Neural progenitor cell (in vitro differentiated cells): ENCODE measurements around the gene MATN4. TPM values are rescaled to one million over a fixed set of nuclear protein-coding genes. Genes with fewer than 3 reads are reported as not detected.
"Not testable (repeated sequence)": the region's sequence is repeated elsewhere in the genome, so short reads cannot be mapped to it uniquely, and the experiment has no call there.

Experiments
- DNase-seq: peaks from one replicate; pipeline ENCODE4 v3.0.0-alpha.2; 2016; ENCODE audit warnings: low spot score
- H2AFZ ChIP-seq: fragments of 200-600 bp; sonication (generic); replicated peaks from 2 replicates; pipeline ENCODE4 v1.6.1; 2016; ENCODE audit warnings: antibody characterized with exemption
- H3F3A ChIP-seq: fragments of 200-600 bp; sonication (generic); 2 replicates; pipeline ENCODE4 v1.6.1; 2016; ENCODE audit warnings: antibody characterized with exemption, low read depth
- H3K27ac ChIP-seq: fragments of 200-600 bp; sonication (generic); 2 replicates; pipeline ENCODE4 v1.5.1; 2016; ENCODE audit warnings: mild to moderate bottlenecking
- H3K27me3 ChIP-seq: fragments of 200-600 bp; sonication (generic); 2 replicates; pipeline ENCODE4 v1.6.1; 2016; ENCODE audit warnings: mild to moderate bottlenecking, moderate library complexity
- H3K36me3 ChIP-seq: fragments of 200-600 bp; sonication (generic); 2 replicates; pipeline ENCODE4 v1.5.1; 2016
- H3K4me1 ChIP-seq: fragments of 200-600 bp; sonication (generic); 2 replicates; pipeline ENCODE4 v1.6.1; 2016; ENCODE audit warnings: mixed run types
- H3K4me2 ChIP-seq: fragments of 200-600 bp; sonication (generic); 2 replicates; pipeline ENCODE4 v1.6.1; 2016
- H3K4me3 ChIP-seq: fragments of 200-600 bp; sonication (generic); 2 replicates; pipeline ENCODE4 v1.5.1; 2016
- H3K79me2 ChIP-seq: fragments of 200-600 bp; sonication (generic); 2 replicates; pipeline ENCODE4 v1.6.1; 2016; ENCODE audit warnings: low read depth
- H3K9ac ChIP-seq: fragments of 200-600 bp; sonication (generic); 2 replicates; pipeline ENCODE4 v1.6.1; 2016
- H3K9me3 ChIP-seq: fragments of 200-600 bp; sonication (generic); 2 replicates; pipeline ENCODE4 v1.5.1; 2016; ENCODE audit warnings: low read depth
- H4K20me1 ChIP-seq: fragments of 200-600 bp; sonication (generic); 2 replicates; pipeline ENCODE4 v1.6.1; 2016; ENCODE audit warnings: low read depth
- H3K27ac Mint-ChIP-seq: 3 replicates; pipeline ENCODE4 v1.8.0; 2021; ENCODE audit warnings: mixed read lengths
- H3K27me3 Mint-ChIP-seq: 2 replicates; pipeline ENCODE4 v1.8.0; 2022; ENCODE audit warnings: low read depth, mild to moderate bottlenecking, inconsistent platforms, moderate library complexity, mixed read lengths; ENCODE audit not compliant: insufficient read depth
- H3K36me3 Mint-ChIP-seq: 3 replicates; pipeline ENCODE4 v1.8.0; 2021; ENCODE audit warnings: mixed read lengths
- H3K4me1 Mint-ChIP-seq: 3 replicates; pipeline ENCODE4 v1.8.0; 2021; ENCODE audit warnings: mixed read lengths
- H3K4me3 Mint-ChIP-seq: 3 replicates; pipeline ENCODE4 v1.8.0; 2021; ENCODE audit warnings: mild to moderate bottlenecking, moderate library complexity, mixed read lengths
- H3K9me3 Mint-ChIP-seq: 3 replicates; pipeline ENCODE4 v1.8.0; 2020; ENCODE audit warnings: mixed read lengths
- EZH2 ChIP-seq: fragments of 200-600 bp; sonication (generic); IDR thresholded peaks from 2 replicates; pipeline ENCODE4 v1.6.1; 2017; ENCODE audit warnings: antibody characterized with exemption, mild to moderate bottlenecking, moderate library complexity
- EZH2phosphoT487 ChIP-seq: fragments of 200-600 bp; sonication (generic); IDR thresholded peaks from 2 replicates; pipeline ENCODE4 v1.6.1; 2017; ENCODE audit warnings: antibody characterized with exemption
- total RNA-seq: library from RNA; depleted of rRNA; stranded (reverse); fragments of >200 nt; gene quantifications from 2 replicates; pipeline ENCODE4 v1.2.3, GENCODE V29; 2015; ENCODE audit warnings: low replicate concordance
- TF ChIP-seq, protein P1 (sequence below): fragments of 200-600 bp; sonication (generic); IDR thresholded peaks from 2 replicates; pipeline ENCODE4 v1.5.1; 2017; ENCODE audit warnings: antibody characterized with exemption, mild to moderate bottlenecking

Gene MATN4
- total RNA-seq, 1 donor from 2014 or later = not detected

DNA sequence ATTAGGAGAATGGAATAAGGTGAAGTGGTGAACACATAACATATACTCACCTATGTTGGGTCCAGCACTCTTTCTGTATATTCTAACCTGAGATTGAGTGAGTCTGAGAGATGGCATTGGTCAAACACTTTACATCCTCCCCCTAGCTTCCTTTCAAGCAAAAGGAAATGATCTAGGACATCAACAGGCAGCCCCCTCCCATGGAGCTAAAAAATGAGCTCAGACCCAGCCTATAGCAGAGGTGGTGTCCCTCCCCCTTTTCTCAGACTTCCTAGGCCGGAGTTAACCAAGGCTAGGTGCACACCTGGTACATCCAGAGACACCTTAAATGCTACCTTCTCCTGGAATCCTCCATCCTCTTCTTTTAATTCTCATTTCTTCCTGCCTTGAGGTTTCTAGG, 45.6 kb upstream of the MATN4 start:
- Mint-ChIP-seq H3K4me1 (peaks cover 6% of the 10 kb centered on the region), H3K36me3 (no peaks in the 10 kb centered on the region), H3K27ac (no peak overlapping the region), H3K4me3 (no peak overlapping the region), H3K9me3 (no peaks in the 10 kb centered on the region), H3K27me3 (peaks cover 6% of the 10 kb centered on the region)
- TF ChIP-seq EZH2 (no peak), EZH2phosphoT487 (no peak)
- TF ChIP-seq, protein P1, sequence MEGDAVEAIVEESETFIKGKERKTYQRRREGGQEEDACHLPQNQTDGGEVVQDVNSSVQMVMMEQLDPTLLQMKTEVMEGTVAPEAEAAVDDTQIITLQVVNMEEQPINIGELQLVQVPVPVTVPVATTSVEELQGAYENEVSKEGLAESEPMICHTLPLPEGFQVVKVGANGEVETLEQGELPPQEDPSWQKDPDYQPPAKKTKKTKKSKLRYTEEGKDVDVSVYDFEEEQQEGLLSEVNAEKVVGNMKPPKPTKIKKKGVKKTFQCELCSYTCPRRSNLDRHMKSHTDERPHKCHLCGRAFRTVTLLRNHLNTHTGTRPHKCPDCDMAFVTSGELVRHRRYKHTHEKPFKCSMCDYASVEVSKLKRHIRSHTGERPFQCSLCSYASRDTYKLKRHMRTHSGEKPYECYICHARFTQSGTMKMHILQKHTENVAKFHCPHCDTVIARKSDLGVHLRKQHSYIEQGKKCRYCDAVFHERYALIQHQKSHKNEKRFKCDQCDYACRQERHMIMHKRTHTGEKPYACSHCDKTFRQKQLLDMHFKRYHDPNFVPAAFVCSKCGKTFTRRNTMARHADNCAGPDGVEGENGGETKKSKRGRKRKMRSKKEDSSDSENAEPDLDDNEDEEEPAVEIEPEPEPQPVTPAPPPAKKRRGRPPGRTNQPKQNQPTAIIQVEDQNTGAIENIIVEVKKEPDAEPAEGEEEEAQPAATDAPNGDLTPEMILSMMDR = no peak
- Histone ChIP-seq H3K36me3 (no peaks in the 10 kb centered on the region), H3K4me3 (no peak overlapping the region), H3K4me1 (peaks cover 11% of the 10 kb centered on the region), H3K27me3 (no peaks in the 10 kb centered on the region), H2AFZ (no peak overlapping the region), H3K9me3 (no peaks in the 10 kb centered on the region), H3F3A (peaks cover 3% of the 10 kb centered on the region), H3K27ac (no peak overlapping the region), H3K4me2 (no peak overlapping the region), H4K20me1 (no peaks in the 10 kb centered on the region), H3K9ac (no peak overlapping the region), H3K79me2 (no peaks in the 10 kb centered on the region)
- no peak for DNase-seq

DNA sequence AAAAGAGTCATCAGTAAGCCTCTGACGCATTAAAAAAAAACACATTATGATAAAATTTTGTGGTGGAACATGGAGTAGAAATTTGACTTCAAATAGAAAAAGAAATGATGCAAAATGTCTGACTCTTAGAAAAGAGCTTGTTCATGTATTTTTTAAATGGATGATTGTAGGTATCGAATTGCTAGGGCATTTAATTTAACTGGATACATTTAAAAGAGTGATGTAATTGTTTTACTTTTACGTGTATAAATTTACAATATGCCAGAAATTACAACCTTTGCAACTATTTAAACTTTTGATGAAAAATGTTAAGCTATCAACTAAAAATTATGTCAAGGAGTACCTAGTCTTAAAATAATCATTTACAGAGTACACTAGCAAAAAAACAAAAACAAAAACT, 44.6 kb upstream of the MATN4 start:
- no peak overlapping the region for H3K4me3 Mint-ChIP-seq
- H3K36me3 ChIP-seq = no peaks in the 10 kb centered on the region

DNA sequence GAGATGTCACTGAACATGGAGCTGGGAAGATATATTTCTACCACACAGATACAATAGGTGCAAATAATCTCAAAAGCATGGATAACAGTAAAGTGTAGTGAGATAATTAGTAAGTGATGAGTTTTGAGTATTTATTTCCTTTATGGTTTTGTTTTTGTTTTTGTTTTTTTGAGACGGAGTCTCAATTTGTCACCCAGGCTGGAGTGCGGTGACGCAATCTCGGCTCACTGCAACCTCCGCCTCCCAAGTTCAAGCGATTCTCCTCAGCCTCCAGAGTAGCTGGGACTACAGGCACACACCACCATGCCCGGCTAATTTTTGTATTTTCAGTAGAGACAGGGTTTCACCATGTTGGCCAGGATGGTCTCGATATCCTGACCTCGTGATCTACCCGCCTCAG, 42.7 kb upstream of the MATN4 start:
- not testable (repeated sequence) for H3K36me3 Mint-ChIP-seq, H3K9ac ChIP-seq, H3K9me3 ChIP-seq, H3K27me3 ChIP-seq, H3K36me3 ChIP-seq, H3F3A ChIP-seq, H4K20me1 ChIP-seq, H3K4me2 ChIP-seq, H3K4me3 ChIP-seq, DNase-seq, H3K27me3 Mint-ChIP-seq, H3K9me3 Mint-ChIP-seq, H2AFZ ChIP-seq, H3K27ac ChIP-seq, H3K27ac Mint-ChIP-seq, H3K4me3 Mint-ChIP-seq
- peaks cover 27% of the 10 kb centered on the region for H3K4me1 Mint-ChIP-seq
- peaks cover 20% of the 10 kb centered on the region for H3K4me1 ChIP-seq
- peaks cover 19% of the 10 kb centered on the region for H3K79me2 ChIP-seq

More for the DNA sequence above, 44.6 kb upstream of the MATN4 start:
- Mint-ChIP-seq H3K9me3 (no peaks in the 10 kb centered on the region), H3K27ac (no peak overlapping the region), H3K4me1 (peaks cover 9% of the 10 kb centered on the region), H3K27me3 (peaks cover 5% of the 10 kb centered on the region), H3K36me3 (no peaks in the 10 kb centered on the region)
- Histone ChIP-seq H3K4me2 (no peak overlapping the region), H4K20me1 (no peaks in the 10 kb centered on the region), H3F3A (peaks cover 6% of the 10 kb centered on the region), H3K27ac (no peak overlapping the region), H3K9me3 (no peaks in the 10 kb centered on the region), H2AFZ (no peak overlapping the region), H3K27me3 (no peaks in the 10 kb centered on the region), H3K4me1 (peaks cover 5% of the 10 kb centered on the region), H3K79me2 (peaks cover under 1% of the 10 kb centered on the region), H3K4me3 (no peak overlapping the region), H3K9ac (no peak overlapping the region)
- TF ChIP-seq EZH2phosphoT487 = no peak
- TF ChIP-seq, protein P1 = no peak
- TF ChIP-seq EZH2 = no peak
- DNase-seq = no peak

DNA sequence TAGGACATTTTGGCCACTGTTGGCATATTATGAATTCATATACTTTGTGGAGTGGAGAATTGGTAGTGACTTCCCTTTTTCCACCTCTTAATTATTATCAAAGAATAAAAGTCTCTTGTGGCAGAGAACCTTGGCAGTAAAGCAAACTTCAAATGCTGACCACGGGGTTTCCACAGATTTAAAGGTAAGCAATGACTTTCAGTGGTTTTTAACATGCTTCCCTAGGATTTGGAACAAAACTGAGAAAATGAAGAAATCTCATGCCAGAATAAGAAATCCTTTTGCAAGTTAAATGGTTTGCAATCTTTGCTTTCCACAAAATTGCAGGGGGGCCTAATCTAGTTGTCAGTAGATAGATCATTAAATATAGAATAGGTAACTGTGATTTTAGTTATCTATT, 42.1 kb upstream of the MATN4 start:
- Histone ChIP-seq H3K4me2 (no peak overlapping the region), H3F3A (peaks cover 6% of the 10 kb centered on the region), H3K9me3 (no peaks in the 10 kb centered on the region), H3K4me3 (no peak overlapping the region), H3K27ac (no peak overlapping the region), H3K79me2 (peaks cover 24% of the 10 kb centered on the region), H3K27me3 (no peaks in the 10 kb centered on the region), H3K9ac (no peak overlapping the region), H3K4me1 (peaks cover 24% of the 10 kb centered on the region), H3K36me3 (no peaks in the 10 kb centered on the region), H4K20me1 (no peaks in the 10 kb centered on the region), H2AFZ (no peak overlapping the region)
- peaks cover 33% of the 10 kb centered on the region for H3K4me1 Mint-ChIP-seq
- DNase-seq = no peak
- peaks cover 2% of the 10 kb centered on the region for H3K27me3 Mint-ChIP-seq
- TF ChIP-seq, protein P1 = no peak
- TF ChIP-seq EZH2 (no peak), EZH2phosphoT487 (no peak)
- no peak overlapping the region for H3K4me3 Mint-ChIP-seq
- no peaks in the 10 kb centered on the region for H3K36me3 Mint-ChIP-seq
- no peaks in the 10 kb centered on the region for H3K9me3 Mint-ChIP-seq
- H3K27ac Mint-ChIP-seq = no peak overlapping the region
